GM21423 (cell line): ENCODE data around the gene ARPC1A.
"Not testable (repeated sequence)": the region's sequence is repeated elsewhere in the genome, so short reads cannot be mapped to it uniquely, and the experiment has no call there.

Experiments
- ATAC-seq: cut with Tn5 transposase; IDR thresholded peaks from one replicate; pipeline ENCODE4 v1.9.1; 2021; ENCODE audit warnings: mild to moderate bottlenecking, moderate library complexity; ENCODE audit not compliant: unreplicated experiment

Gene ARPC1A

GRCh38 chr7:99320371-99320770, 5.3 kb upstream of the ARPC1A start:
- ATAC-seq = no peak

- not testable (repeated sequence) for ATAC-seq
Measured at GRCh38 chr7:99322659-99323058, 3.0 kb upstream of the ARPC1A start.

- ATAC-seq = no peak
Measured at GRCh38 chr7:99324559-99324958, 1.1 kb upstream of the ARPC1A start.

GRCh38 chr7:99325001-99325493, 651 bp upstream of the ARPC1A start:
- no peak for ATAC-seq

GRCh38 chr7:99326408-99326782, 697 bp downstream of the ARPC1A start:
- no peak for ATAC-seq

DNA sequence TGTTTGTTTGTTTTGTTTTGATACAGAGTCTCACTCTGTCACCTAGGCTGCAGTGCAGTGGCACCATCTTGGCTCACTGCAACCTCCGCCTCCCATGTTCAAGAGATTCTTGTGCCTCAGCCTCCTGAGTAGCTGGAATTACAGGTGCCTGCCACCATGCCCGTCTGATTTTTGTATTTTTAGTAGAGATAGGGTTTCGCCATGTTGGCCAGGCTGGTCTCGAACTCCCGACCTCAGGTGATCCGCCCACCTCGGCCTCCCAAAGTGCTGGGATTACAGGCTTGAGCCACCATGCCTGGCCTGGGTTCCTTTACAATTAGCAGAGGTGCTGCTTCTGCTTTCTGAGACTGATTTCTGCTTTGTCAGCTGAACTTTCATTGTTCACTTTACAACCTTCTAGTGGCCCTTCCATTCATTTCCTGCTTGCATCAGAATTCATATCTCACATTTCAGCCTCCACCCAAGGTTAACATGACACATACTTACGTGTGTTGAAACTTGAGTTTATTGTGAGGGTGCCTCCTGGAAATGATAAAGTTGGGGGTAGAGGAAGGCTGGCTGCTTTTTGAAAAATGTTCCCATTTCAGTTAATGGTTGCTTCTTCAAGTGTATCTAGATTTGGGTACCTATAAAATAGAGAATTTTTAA, 4.7 kb downstream of the ARPC1A start:
- ATAC-seq = not testable (repeated sequence)

DNA sequence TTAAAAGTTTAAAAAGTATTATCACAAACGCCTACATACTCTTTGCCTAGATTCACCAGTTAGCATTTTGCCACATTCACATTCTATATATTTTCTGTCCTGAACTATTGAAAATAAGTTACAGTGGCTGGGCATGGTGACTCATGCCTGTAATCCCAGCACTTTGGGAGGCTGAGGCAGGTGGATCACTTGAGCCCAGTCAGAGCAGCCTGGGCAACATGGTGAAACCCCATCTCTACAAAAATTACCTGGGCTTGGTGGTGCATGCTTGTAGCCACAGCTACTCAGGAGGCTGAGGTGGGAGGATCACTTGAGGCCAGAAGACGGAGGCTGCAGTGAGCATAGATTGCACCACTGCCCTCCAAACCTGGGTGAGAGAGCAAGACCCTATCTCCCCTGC, 5.3 kb downstream of the ARPC1A start:
- no peak for ATAC-seq

- no peak for ATAC-seq
Measured at GRCh38 chr7:99339595-99339994, 13.9 kb downstream of the ARPC1A start.

- ATAC-seq = no peak
Measured at GRCh38 chr7:99340659-99341058, 15.0 kb downstream of the ARPC1A start.

DNA sequence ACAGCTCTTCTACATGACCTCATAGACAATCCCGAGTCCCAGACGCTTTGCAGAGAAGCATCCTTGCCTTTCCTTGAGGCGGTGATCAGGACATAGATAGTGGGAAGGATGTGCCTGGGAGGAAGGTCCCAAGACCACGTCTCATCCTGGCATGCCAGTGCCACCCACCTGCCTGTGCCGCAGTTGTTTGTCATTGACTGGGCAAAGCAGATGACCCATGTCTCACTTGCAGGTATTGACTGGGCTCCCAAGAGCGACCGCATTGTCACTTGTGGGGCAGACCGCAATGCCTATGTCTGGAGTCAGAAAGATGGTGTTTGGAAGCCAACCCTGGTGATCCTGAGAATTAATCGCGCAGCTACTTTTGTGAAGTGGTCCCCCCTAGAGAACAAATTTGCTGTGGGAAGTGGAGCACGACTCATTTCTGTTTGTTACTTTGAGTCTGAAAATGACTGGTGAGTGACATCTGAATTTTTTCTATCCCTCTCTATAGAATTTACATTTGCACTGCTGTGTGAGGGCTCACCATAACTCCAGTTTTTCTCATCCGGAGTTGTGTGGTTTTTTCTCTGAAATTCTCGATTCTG, 18.5 kb downstream of the ARPC1A start:
- no peak for ATAC-seq

GRCh38 chr7:99350641-99351040, 24.9 kb downstream of the ARPC1A start:
- not testable (repeated sequence) for ATAC-seq

GRCh38 chr7:99352247-99352646, 26.5 kb downstream of the ARPC1A start:
- no peak for ATAC-seq

- no peak for ATAC-seq
Measured at GRCh38 chr7:99355098-99355497, 29.4 kb downstream of the ARPC1A start.

DNA sequence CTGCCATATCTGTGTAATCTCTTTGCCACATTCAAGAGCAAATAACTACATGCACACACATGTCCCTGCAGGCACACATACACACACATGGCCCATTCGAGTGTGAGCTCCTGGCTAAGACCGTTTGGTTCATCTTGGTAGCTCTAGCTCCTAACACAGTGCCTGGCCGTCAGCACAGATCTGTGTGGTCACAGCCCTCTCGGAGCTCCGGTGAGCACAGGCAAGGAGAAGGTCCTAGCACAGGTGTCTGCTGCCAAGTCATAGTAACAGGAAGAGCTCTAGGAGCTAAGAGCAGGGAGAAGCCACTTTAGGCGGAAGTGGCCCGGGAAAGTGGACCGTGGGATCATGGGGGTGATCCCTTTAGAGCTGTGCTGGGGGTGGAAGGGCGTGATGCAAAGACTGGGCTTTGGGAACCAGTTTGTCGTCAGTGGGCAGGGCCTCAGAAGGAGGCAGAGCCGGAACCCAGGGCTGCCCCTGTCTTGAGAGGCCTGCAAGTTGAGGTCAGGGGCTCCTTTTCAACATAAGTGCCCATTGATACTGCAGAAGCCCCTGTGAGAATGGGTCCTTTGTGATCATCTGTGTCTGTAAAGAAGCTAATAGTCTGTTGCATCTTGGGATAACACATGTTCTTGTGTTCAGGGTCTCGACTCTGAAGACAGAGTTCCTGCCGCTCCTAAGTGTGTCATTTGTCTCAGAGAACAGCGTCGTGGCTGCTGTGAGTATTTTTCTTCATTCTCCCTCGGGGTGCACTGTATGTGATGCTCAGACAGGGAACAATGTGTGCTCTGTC, 32.2 kb downstream of the ARPC1A start:
- ATAC-seq = no peak

DNA sequence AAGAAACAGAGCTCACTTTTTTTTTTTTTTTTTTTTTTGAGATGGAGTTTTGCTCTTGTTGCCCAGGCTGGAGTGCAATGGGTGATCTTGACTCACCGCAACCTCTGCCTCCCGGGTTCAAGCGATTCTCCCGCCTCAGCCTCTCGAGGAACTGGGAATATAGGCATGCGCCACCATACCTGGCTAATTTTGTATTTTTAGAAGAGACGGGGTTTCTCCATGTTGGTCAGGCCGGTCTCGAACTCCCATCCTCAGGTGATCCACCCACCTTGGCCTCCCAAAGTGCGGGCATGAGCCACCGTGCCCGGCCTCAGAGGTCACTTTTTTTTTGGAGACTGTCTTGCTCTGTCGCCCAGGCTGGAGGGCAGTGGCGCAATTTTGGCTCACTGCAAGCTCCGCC, 32.8 kb downstream of the ARPC1A start:
- ATAC-seq = not testable (repeated sequence)

GRCh38 chr7:99359465-99360154, 33.9 kb downstream of the ARPC1A start:
- no peak for ATAC-seq

- no peak for ATAC-seq
Measured at GRCh38 chr7:99362801-99363200, 37.1 kb downstream of the ARPC1A start.

GRCh38 chr7:99363286-99363685, 37.6 kb downstream of the ARPC1A start:
- ATAC-seq = no peak

- no peak for ATAC-seq
Measured at GRCh38 chr7:99365318-99366141, 39.8 kb downstream of the ARPC1A start.

GRCh38 chr7:99366646-99367045, 40.9 kb downstream of the ARPC1A start:
- no peak for ATAC-seq
